PC-9 (cell line): Measurements from ENCODE around the gene PCSK7.

Experiments used
- EZH2 ChIP-seq: fragments of 200-600 bp; sonication (generic); IDR thresholded peaks from 2 replicates; pipeline ENCODE4 v1.8.0; 2017; ENCODE audit warnings: antibody characterized with exemption, low read depth
- TF ChIP-seq, protein P1 (sequence below): fragments of 200-600 bp; sonication (generic); conservative IDR thresholded peaks from 2 replicates; pipeline ENCODE4 v1.6.1; 2017; ENCODE audit warnings: mixed run types, antibody characterized with exemption, mild to moderate bottlenecking, moderate library complexity

GRCh38 chr11:117205211-117205818 lies 26.6 kb downstream of the PCSK7 start:
- TF ChIP-seq, protein P1, sequence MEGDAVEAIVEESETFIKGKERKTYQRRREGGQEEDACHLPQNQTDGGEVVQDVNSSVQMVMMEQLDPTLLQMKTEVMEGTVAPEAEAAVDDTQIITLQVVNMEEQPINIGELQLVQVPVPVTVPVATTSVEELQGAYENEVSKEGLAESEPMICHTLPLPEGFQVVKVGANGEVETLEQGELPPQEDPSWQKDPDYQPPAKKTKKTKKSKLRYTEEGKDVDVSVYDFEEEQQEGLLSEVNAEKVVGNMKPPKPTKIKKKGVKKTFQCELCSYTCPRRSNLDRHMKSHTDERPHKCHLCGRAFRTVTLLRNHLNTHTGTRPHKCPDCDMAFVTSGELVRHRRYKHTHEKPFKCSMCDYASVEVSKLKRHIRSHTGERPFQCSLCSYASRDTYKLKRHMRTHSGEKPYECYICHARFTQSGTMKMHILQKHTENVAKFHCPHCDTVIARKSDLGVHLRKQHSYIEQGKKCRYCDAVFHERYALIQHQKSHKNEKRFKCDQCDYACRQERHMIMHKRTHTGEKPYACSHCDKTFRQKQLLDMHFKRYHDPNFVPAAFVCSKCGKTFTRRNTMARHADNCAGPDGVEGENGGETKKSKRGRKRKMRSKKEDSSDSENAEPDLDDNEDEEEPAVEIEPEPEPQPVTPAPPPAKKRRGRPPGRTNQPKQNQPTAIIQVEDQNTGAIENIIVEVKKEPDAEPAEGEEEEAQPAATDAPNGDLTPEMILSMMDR: no peak
- TF ChIP-seq EZH2: no peak
